NCI-H1694 (cell line): Measurements from ENCODE around the gene SATB2.
A peak's percentile ranks its signal among the peaks of the same experiment; 100 is the strongest.

Experiments used
- DNase-seq: peaks from one replicate; lab custom pipeline; 2025; lab: John Stamatoyannopoulos, UW

Gene SATB2

DNA sequence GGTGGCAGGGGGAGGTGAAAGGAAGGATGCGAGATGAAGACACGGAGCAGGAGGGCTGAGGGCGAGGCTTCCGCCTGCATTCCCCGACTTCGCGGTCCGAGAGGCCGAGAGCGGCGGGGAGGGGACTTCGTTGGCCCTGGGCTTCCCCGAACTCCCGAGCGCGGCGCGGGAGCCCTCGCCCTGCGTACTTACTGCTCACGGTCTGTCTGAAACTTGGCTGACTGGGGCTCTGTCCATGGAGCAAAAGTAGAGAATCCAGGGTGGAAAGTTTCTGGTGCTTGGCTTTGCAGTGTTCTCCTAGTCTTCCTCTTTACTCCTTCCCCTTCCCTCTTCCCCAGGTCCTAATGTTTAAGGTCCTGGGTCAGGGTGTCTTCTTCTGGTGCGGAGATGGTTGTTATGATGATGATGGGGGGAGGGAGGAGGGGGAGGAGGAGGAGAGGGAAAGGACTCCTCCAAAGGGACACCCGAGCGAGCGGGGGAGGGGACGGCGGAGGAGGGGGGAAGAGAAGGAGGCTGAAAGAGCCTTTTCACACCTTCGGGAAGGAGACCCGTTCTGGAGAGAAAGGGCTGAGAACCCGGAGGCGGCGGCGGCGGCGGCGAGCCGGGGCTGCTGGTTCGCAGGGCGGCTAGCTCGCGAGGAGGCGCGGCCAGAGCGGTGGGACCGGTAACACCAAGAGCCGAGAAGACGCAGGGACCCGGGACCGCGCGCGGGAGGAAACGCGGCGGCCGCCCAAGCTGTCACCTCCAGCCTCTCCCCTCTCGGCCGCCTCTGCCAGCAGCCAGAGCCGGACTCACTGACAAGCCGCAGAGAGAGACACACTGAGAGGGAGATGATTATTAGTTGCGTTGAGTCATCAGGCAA, at the start of gene SATB2:
SATB2 (minus strand) TSS at position 793 of the 862 bp plus-strand sequence. CDS start 1,902 bp downstream, outside the sequence.
- DNase-seq = no peak

- DNase-seq = no peak
These were observed 48.1 kb upstream of the SATB2 start for GRCh38 chr2:199505755-199506403.

DNA sequence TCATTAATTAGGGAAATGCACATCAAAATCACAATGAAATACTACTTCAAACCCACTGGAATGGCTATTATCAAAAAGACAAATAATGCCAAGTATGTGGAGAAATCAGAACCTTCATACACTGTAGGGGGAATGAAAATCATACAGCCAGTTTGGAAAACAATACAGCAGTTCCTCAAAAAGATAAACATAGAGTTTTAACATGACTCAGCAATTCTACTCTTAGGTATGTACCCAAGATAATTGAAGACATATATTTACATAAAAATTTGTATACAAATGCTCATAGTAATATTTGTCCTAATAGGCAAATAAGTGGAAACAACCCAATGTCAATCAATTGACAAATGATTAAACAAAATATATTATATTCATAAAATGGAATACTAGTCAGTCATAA, 45.4 kb upstream of the SATB2 start:
- no peak for DNase-seq

DNA sequence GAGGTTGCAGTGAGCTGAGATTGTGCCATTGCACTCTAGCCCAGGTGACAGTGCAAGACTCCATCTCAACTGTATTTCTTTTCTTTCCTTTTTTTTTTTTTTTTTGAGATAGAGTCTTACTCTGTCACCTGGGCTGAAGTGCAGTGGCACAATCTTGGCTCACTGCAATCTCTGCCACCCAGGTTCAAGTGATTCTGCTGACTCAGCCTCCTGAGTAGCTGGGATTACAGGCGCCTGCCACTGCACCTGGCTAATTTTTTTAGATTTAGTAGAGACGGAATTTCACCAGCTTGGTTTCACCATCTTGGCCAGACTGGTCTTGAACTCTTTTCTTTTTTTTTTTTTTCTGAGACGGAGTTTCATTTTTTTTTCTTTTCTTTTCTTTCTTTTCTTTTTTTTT, 41.3 kb upstream of the SATB2 start:
- no peak for DNase-seq

DNA sequence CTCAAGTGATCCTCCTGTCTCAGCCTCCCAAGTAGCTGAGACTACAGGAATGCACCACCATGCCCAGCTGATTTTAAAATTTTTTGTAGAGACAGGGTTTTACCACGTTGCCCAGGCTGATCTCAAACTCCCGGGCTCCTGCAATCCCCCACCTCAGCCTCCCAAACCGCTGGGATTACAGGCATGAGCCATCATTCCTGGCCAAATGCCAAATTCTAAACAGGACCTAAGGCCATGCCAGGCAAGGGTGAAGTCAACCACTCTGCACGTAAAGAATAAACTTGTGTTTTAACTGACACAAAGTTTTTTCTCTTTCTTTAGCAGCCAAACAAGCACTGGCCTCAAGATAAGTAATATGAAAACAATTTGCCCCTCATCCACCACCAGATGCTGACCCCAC, 37.4 kb upstream of the SATB2 start:
- DNase-seq = no peak

- DNase-seq = no peak
These were observed 32.3 kb upstream of the SATB2 start for GRCh38 chr2:199490049-199490448.

- peak; percentile 41 for DNase-seq
These were observed 31.1 kb upstream of the SATB2 start for GRCh38 chr2:199488772-199489400.

DNA sequence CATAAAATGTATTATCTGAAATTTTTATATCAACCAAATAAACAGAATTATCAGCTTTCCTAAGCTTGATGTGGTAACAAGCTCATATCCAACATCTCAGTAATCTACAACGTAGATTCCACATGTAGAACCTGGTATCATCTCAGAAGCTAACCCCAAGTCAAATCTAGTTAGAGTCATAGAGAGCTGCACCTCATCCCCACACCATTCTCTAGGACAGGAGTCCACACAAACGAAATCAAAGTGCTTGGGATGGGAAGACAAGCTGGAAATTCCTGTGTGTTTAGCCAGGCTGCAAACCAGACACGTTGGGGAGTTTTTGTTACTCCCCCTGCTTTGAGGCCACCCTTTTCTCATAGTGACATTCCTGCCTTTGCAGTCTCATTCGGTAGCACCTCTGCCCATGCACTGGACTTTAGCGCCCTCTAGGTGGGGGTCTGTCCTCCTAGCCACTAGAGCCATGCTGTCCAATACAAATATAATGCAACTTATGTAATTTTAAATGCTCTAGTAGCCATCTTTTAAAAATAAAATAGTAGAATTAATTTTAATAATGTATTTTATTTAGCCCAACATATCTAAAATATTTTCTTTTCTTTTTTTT, 28.1 kb upstream of the SATB2 start:
- DNase-seq = peak; percentile 39

GRCh38 chr2:199484927-199485326, 27.2 kb upstream of the SATB2 start:
- DNase-seq = no peak

- no peak for DNase-seq
These were observed 23.2 kb upstream of the SATB2 start for GRCh38 chr2:199480966-199481365.

- DNase-seq = no peak
These were observed 19.6 kb upstream of the SATB2 start for GRCh38 chr2:199477277-199477834.

DNA sequence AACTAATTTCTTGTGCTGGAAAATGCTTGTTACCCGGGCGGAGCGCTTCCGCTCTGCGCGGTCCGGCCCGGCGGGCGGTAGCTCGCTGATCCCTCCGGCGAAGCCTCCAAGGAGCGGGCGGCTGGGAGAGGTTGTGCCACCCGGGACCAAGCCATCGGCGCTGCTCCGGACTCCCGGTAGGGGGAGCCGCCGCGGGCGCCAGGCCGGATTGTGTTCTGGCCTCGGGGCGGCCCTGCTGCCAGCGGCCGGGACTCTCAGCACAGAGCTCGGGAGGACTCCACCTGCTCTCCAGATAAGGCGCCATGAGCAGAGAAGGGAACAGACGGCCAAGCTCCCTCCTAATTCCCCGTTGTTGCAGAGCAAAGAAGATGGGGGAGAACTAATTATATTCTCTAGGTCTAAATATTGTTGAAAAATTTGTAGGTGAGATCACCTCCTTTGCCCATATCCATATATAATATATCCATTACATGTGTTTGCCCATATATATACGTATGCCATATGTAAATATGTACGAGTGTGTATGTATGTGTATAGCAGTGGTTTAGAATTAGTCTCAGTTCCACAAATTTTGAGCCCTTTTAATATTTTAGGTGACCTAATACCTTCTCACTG, 13.8 kb upstream of the SATB2 start:
- DNase-seq = peak; percentile 49

DNA sequence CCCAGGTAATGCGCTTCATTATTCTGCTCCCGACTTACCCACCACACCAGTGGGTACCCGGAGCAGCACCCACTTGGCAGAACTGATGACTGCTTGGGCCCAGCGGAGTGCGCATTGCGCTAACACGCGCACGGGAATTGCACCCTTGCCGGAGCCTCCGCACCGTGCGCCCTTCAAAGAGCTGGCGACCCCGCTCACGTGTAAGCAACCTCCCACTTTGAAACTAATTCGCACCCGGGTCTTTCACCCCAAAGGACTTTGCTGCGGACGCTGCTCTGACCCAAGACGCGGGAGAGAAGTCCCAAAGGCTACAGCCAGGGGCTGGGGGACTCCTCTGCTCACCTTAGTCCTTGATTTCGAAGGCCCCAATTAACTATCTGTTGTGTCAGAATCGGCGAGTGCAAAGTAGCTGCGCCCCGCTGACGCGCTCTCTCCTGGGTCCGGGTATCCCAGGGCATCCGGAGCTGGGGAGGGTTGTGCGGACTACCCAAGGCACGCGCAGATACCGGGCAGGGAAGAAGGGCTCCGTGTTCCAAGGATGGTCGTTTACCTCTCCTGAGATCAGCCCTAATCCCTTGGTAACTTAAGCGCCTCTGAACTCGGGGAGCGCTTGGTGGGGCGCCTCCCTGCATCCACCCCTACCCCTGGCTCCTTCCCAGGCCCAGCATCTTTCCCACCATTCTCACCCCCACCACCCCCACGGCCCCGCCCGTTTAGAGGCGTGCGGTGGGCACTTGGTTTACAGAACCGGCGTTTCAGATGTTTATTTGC, 13.1 kb upstream of the SATB2 start:
- DNase-seq = no peak

GRCh38 chr2:199470361-199470671, 12.6 kb upstream of the SATB2 start:
- DNase-seq = no peak

DNA sequence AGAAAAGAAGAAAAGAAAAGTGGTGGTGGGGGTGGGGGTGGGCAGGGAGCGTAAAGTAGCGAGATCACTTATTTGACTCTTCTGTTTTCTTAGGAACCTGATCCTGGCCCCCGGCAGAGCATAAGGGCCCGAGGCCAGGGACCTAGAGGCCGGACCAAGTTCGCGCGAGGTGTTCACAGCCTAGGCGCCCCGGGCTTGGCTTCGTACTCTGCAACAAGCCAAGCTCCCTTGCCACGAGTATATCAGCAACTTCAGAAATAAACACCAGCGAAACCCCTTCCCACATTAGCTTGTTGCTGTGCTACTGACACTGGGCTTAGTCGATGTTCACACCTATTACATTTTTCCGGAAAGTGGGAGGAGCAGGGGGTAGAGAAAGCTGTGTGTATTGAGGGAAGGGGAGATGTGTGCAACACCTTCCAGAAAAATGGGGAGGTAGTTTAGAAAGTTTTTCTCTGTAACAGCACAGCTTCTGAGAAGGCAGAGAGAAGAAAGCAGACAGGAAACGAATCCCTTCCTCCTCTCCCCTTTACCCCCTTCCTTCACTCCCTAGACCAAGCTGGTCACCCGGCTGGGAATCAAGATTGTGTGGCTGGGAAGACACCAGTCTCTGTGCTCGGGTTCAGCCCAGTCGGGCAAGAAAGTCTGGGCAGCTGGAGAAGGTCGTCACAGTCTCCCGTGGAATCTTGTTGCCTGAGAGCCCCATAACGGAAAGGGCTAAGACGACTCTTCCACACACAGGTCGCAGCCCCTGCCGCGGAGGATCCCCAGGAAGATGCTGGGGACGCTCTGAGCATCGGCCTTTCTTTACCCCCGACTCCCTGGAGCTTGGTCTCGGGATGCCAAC, 12.0 kb upstream of the SATB2 start:
- no peak for DNase-seq

DNA sequence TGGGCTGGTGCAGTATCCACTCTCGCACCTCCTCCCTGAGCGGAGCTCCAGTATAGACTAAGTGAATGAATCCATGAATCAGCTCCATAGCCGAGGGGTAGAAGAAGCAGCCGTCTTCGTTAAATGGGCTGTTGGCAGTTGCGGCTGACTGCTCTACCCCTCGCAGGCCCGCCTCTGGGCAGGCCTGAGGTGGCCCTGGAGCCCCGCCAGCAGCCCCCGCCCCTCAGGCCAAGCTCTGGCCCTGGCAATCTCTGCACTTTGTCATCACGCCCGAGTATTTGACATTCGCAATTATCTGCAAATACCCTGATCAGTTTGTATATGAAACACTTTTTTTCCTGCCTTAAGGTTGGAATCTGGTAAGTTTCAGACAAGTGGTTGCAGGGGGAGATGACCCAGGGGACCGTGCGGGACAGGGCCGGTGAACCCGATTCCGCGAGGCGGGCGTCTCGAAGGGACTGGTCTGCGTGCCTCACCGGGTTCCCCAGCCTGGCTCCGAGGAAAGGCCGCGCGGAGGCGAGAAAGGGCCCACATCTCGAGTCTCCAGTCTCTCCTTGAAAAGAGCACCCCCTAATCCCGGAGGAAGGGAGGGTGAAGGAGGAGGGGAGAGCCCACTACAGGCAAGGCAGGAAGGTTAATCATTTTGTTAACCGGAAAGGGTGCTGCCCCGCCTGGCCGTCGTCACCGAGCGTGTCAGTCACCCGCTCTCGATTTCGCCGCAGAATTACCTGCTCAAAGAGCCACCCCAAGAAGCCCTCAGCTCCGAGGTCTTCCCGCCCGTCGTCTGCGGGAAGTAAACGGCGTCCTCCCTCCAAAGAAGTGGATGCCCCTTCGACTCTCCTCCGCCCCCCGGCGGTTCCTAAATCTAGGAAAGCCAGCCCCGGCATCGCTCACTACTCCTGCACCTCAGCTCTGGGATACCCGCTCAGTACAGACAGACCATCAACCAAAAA, 11.1 kb upstream of the SATB2 start:
- no peak for DNase-seq

DNA sequence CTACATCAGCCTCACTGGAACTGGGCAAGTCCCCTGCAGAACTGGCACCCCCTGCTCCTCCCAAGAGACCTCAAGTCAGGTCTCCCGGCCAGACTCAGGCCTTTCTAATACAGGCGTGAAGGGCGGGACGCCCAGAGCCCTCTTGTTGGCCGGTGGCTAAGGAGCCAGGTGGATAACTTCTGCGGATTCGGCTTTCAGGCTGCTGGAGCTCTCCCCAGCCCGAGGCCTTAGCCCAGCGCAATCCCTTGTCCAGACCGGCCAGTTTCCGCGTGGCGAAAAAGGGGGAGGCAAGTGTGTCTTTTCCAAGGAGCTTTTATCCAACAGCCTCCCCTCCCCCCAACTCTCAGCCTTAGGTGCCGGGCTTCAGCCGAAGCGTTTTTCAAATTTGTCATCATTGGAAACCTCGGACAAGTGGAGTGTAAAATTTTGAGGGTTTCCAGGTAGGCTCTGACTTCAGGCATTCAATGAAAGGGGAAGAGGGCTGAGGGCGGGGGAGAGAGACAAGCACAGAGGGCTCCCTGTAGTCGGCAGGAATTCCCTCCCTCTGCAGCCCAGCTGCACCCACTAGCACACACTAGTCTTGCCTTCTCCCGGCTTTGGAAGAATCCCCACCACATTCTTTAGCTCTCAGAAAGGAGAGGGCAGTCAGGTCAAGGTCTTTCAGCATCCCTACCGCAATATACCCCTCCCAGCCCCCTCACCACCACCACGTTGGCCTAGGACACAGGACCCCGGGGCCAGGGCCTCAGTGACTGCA, 9.5 kb upstream of the SATB2 start:
- no peak for DNase-seq

GRCh38 chr2:199466692-199467065, 8.9 kb upstream of the SATB2 start:
- no peak for DNase-seq
